ENCODE measurements around the gene BCKDK. TPM values are rescaled to one million over a fixed set of nuclear protein-coding genes. Genes with fewer than 3 reads are reported as not detected.
A peak's percentile ranks its signal among the peaks of the same experiment; 100 is the strongest.
"Not testable (repeated sequence)": the region's sequence is repeated elsewhere in the genome, so short reads cannot be mapped to it uniquely, and the experiment has no call there.

Gene BCKDK
- total RNA-seq, 4 donors from 2014 or later, result 34.1 to 73.7 (median 51.4) TPM

DNA sequence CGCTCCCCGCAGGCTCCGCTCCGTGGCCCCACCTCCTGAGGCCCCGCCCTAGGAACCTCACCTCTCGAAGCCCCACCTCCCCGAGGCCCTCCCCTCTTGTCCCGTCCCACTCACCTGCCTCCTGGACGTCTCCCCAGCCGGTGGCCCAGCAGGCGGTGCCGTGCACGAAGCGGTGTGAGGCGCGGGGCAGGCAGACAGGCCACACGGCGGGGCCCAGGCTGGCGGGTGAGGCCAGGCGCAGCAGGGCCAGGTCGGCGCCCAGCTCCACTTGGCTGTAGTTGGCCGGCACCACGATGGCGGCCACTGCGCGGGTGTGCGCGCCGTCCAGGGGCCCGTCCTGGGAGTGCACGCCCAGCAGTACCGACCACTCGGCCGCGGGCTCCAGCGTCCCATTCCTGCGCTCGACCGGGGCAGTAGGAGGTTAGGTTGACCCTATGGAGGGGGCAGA lies 40.1 kb downstream of the BCKDK start:
- Histone ChIP-seq H3K4me3 (no peak overlapping the region), H3K27ac (replicated peaks in 1 of 4) (no peak overlapping the region), H3K9me3 (no peaks in the 10 kb centered on the region), H3K4me1 (peaks cover 0 to 6% (median 5%) of the 10 kb centered on the region in 4 donors), H3K27me3 (peaks cover 0 to 45% (median 0%) of the 10 kb centered on the region in 4 donors), H3K36me3 (no peaks in the 10 kb centered on the region)
- no peak for DNase-seq (ENCODE audit: extremely low spot score)
- 8% methylated on average over 5 of the region's 40 CpGs for WGBS
- intact Hi-C loops (cut with DNase I), result no loop called here
- TF ChIP-seq CTCF (IDR thresholded peaks at IDR 0.05), result no peak
- no peak for TF ChIP-seq POLR2AphosphoS5 (IDR thresholded peaks at IDR 0.05)
- TF ChIP-seq POLR2A (IDR thresholded peaks at IDR 0.05; ENCODE audit: low read depth), result no peak
- no peak for TF ChIP-seq EP300 (IDR thresholded peaks at IDR 0.05)

GRCh38 chr16:31148896-31149295 lies 40.7 kb downstream of the BCKDK start:
- Histone ChIP-seq H3K4me3 (no peak overlapping the region), H3K27ac (replicated peaks in 1 of 4) (no peak overlapping the region), H3K4me1 (peaks cover 0 to 6% (median 5%) of the 10 kb centered on the region in 4 donors), H3K9me3 (no peaks in the 10 kb centered on the region), H3K36me3 (no peaks in the 10 kb centered on the region), H3K27me3 (peaks cover 0 to 45% (median 0%) of the 10 kb centered on the region in 4 donors)
- WGBS, result 82% methylated on average over 24 of the region's 25 CpGs
- no peak for DNase-seq (ENCODE audit: extremely low spot score)
- intact Hi-C loops (cut with DNase I), result no loop called here
- TF ChIP-seq EP300 (IDR thresholded peaks at IDR 0.05) (no peak), CTCF (IDR thresholded peaks at IDR 0.05) (no peak), POLR2A (IDR thresholded peaks at IDR 0.05; ENCODE audit: low read depth) (no peak), POLR2AphosphoS5 (IDR thresholded peaks at IDR 0.05) (no peak)

DNA sequence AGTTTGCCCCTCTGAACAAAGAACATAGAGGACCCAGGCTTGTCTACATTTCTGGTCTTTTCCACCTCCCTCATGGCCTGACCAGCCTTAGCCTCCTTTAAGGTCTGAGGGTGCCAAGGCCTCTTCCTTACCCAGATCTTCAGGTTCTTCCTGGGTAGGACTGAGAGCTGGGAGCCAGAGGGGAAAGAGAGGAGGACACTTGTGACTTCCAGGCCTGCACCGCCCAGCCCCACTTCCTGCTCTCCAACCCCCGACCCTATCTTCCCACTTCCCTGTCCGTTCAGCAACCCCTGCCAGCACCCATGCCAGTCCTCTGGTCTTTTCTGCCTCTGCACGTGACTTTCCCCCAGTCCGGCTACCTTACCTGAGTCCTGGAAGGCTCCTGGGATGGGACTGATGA lies 41.1 kb downstream of the BCKDK start:
- DNase-seq (ENCODE audit: extremely low spot score), result no peak
- 77% methylated on average over 5 of the region's 5 CpGs for WGBS
- Histone ChIP-seq H3K4me1 (peaks cover 0 to 6% (median 5%) of the 10 kb centered on the region in 4 donors), H3K36me3 (no peaks in the 10 kb centered on the region), H3K27ac (replicated peaks in 1 of 4) (no peak overlapping the region), H3K27me3 (peaks cover 0 to 45% (median 0%) of the 10 kb centered on the region in 4 donors), H3K4me3 (no peak overlapping the region), H3K9me3 (no peaks in the 10 kb centered on the region)
- intact Hi-C loops (cut with DNase I), result no loop called here
- TF ChIP-seq CTCF (IDR thresholded peaks at IDR 0.05), result no peak
- TF ChIP-seq EP300 (IDR thresholded peaks at IDR 0.05), result no peak
- TF ChIP-seq POLR2A (IDR thresholded peaks at IDR 0.05; ENCODE audit: low read depth), result no peak
- TF ChIP-seq POLR2AphosphoS5 (IDR thresholded peaks at IDR 0.05), result no peak

GRCh38 chr16:31149894-31150890 lies 42.0 kb downstream of the BCKDK start, which contains the start of gene PRSS36:
Gene PRSS36 (minus strand): TSS chr16:31150066. CDS start chr16:31150035, 31 bp downstream.
- WGBS, result 71% methylated on average over 7 of the region's 11 CpGs
- Histone ChIP-seq H3K27ac (replicated peaks in 1 of 4) (peak within 1 kb of the TSS in 1 of 4 donors; percentile 22), H3K4me3 (peak within 1 kb of the TSS in 1 of 4 donors; percentile 4)

GRCh38 chr16:31150976-31151375 lies 42.8 kb downstream of the BCKDK start:
- DNase-seq (ENCODE audit: extremely low spot score); H3K36me3 ChIP-seq; H3K9me3 ChIP-seq; H3K4me1 ChIP-seq; intact Hi-C loops (cut with DNase I); H3K27ac ChIP-seq (replicated peaks in 1 of 4); H3K4me3 ChIP-seq: not testable (repeated sequence)
- peaks cover 0 to 55% (median 0%) of the 10 kb centered on the region in 4 donors for H3K27me3 ChIP-seq
- 62% methylated on average over 6 of the region's 6 CpGs for WGBS

More at GRCh38 chr16:31149894-31150890, 42.0 kb downstream of the BCKDK start, which contains the start of gene PRSS36:
- no peaks in the 10 kb centered on the region for H3K9me3 ChIP-seq
- H3K27me3 ChIP-seq, result peaks cover 0 to 50% (median 0%) of the 10 kb centered on the region in 4 donors
- no peaks in the 10 kb centered on the region for H3K36me3 ChIP-seq
- no peak for DNase-seq (ENCODE audit: extremely low spot score)
- no peak for TF ChIP-seq CTCF (IDR thresholded peaks at IDR 0.05)
- H3K4me1 ChIP-seq, result peaks cover 0 to 6% (median 5%) of the 10 kb centered on the region in 4 donors
- intact Hi-C loops (cut with DNase I), result no loop called here

Measured in esophagus muscularis mucosa (tissue), 4 donors.